G401.6 (cell line): ENCODE measurements around the gene SETD1B.

Experiments
- FAIRE-seq: peaks from 2 replicates; lab custom pipeline; 2012; peaks lifted over from hg19 to GRCh38; lab: Jason Lieb, UNC

SETD1B gene

DNA sequence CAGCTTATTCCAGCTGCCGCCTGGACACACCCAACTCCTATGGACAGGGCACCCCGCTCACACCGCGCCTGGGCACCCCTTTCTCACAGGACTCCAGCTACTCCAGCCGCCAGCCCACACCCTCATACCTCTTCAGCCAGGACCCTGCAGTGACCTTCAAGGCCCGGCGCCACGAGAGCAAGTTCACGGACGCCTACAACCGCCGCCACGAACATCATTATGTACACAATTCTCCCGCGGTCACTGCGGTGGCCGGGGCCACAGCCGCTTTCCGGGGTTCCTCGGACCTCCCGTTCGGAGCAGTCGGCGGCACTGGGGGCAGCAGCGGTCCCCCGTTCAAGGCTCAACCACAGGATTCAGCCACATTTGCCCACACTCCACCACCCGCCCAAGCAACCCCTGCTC is 5.9 kb downstream of the SETD1B start:
- FAIRE-seq = no peak

DNA sequence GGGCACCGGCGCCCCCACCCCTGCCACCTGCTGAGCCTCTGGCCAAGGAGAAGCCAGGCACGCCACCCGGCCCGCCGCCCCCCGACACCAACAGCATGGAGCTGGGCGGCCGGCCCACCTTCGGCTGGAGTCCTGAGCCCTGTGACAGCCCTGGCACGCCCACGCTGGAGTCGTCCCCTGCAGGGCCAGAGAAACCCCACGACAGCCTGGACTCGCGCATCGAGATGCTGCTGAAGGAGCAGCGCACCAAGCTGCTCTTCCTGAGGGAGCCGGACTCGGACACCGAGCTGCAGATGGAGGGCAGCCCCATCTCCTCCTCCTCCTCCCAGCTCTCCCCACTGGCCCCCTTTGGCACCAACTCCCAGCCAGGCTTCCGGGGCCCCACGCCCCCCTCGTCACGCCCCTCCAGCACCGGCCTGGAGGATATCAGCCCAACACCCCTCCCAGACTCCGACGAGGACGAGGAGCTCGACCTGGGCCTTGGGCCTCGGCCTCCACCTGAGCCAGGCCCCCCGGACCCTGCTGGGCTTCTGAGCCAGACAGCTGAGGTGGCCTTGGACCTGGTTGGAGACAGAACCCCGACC is 6.5 kb downstream of the SETD1B start:
- FAIRE-seq = no peak

DNA sequence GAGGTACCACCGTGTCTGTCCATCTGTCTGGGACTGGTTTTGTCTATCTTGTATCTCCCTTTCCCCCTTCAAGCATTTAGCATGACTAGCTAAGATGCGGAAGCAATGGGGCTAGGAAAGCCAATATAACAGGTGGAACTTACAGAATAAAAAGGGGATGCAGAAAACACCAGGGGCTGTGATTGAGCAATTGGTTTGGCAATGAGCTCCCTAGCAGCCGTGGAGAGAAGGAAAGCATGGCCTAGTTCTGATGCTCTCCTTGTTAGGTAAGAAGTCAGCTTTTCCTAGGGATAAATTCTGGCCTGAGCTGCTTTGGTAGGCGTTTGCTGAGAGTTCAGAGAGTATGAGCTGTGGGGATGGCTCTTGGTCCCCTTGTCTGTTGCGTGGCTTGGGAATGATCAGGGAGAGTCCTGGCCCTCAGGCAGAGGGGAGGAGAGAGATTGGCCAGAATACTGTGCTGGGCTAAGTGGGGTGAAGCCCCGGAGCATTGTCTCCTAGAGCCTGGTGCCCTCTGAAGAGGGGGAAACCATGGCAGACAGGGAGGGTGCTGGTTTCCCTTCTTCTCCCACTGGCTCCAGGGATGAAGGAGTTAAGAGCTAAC is 7.1 kb downstream of the SETD1B start:
- no peak for FAIRE-seq

DNA sequence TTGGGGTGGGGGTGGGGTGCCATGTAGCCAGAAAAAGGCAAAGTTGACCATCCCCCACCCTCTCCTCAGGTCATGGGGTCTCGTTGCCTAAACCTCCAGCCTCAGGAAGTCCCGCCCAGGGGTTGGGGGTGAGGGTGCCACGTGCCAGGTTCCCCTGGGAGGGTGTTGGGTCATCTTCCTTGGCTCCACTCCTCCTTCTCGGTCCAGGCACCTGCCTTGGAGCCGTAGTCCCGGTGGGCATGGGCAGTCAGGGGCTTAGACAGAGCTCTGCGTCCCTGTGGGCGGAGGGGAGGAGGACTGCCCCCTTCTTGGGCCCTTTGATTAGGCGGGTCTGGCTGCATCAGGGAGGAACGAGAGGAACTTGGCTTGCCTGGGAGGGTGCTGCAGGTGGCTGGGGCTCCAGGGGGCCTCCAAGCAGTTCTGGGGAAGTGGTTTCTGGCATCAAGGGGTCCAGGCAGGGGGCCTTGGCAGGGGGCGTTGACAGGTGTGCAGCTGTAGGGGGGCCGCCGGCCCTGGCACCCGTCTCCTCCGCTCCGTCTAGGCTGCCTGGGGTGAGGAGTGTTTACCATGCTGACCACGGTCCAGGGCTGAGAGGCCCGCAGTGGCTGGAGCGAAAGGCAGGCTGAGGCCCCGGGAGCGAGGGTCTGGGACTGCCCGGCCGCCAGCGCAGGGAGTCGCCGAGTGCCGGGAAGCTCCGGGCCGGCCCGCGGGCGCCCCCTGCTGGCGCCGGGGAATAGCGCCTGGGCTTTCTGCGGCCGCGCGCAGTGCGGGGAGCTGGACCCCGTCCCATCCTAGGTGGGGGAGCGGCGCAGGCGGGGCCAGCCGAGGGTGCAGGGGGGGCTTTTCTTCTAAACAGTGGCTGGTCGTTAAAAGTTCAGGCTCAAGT is 7.9 kb downstream of the SETD1B start:
- no peak for FAIRE-seq

DNA sequence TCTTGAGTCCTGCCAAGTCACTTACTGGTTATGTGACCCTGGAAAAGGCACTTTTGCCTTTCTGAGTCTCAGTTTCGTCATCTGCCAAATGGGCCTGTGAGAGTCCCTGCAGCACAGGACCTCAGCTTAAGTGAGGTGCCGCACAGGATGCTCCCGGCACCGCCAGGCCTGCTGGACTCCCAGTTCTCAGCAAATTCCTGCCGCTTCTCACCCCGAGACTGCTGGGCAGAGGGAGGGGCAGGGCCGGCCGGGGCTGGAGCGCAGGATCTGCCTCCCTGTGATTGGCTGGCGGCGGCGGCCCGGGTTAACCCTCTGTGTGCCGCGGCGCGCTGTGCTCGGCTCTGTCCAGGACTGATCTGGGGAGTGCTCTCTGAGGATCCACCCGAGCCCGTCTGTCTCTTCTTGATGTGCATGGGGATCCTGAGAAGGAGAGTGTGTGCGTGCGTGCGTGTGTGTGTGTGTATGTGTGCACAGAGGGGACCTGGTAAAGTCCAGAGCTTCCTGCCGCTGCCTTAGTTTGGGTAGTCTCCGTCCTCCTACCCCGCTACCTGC is 8.6 kb downstream of the SETD1B start:
- FAIRE-seq = peak; percentile 70

DNA sequence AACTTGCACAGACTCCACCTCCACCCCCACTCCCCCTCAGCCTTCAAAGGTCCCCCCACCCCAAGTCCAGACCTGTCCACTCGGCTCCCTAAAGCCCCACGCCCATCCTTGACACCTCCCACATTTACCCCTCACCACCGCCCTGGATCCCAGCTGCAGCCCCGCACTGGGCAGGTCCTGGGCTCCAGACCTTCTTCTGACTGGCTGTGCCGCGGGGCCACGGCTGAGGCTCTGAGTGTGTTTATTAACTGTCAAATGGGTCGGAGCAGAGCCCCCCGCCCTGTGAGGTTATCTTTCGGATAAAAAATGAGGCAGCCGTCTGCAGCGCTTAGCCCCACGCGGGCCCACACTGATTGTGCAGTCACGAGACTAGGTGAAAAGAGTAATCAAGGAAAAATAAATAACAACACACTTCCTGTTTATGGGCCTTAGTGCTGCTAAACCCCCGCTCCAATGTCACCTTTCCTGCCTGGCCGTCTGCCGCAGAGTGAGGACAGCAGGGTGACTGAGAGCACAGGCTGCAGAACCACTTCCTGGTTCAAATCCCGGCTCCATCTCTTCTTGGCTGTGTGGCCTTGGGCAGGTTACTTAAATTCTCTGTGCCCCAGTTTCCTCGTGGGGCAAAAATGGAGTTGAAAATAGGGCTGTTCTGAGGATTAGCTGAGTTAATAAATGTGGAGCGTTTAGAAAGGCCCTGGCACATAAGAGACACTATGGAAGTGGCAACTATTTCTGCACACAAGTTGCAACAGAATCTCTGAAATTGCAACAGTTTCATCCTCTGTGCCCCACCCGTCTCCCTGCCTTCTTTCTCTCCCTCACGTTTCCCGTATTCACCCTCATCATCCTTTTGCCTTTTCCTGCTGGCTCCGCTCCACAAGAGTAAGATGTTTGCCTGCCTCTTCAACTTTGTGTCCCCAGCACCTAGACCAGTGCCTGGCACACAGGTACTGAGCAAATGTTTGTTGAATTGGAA is 9.4 kb downstream of the SETD1B start:
- no peak for FAIRE-seq

DNA sequence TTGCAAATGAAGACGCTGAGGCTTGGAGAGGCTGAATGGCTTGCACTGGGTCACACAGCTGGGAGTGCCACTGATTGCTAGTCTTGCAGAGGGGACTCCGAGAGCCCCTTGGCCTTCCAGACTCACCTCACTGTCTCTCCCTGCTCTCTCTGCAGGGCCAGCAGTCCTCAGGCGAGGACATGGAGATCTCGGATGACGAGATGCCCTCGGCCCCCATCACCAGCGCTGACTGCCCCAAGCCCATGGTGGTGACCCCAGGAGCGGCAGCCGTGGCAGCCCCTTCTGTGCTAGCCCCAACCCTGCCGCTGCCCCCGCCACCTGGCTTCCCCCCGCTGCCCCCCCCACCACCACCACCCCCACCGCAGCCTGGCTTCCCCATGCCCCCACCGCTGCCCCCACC is 10.1 kb downstream of the SETD1B start:
- FAIRE-seq = no peak

DNA sequence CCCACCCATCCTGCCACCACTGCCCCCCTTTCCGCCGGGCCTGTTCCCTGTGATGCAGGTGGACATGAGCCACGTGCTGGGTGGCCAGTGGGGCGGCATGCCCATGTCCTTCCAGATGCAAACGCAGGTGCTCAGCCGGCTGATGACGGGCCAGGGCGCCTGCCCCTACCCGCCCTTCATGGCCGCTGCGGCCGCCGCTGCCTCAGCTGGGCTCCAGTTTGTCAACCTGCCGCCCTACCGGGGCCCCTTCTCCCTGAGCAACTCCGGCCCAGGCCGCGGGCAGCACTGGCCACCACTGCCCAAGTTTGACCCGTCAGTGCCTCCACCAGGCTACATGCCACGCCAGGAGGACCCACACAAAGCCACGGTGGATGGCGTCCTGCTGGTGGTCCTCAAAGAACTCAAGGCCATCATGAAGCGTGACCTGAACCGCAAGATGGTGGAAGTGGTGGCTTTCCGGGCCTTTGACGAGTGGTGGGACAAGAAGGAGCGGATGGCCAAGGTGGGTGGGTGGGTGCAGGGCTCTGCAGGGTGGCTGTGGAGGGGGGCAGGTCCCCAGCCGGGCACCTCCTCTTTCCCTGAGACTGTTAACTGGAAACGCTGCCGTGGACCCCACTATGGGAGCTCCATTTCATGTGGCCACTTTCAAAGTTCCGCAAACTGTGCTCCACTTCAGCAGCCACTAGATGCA is 10.8 kb downstream of the SETD1B start:
- no peak for FAIRE-seq

DNA sequence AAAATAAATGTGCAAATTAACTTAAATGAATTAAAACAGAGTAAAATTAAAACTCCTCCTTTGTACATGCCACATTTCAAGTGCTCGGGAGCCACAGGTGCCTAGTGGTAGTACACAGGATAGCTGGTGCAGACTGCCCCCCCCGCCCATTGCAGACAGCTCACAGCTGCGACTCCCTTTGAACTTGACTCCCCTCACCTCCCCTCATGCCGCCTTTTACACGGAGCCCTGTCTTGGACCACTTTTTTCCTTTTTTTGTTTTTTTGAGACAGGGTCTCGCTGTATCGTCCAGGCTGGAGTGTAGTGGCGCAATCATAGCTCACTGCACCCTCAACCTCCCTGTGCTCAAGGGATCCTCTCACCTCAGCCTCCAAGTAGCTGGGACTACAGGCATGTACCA is 11.5 kb downstream of the SETD1B start:
- FAIRE-seq = no peak

DNA sequence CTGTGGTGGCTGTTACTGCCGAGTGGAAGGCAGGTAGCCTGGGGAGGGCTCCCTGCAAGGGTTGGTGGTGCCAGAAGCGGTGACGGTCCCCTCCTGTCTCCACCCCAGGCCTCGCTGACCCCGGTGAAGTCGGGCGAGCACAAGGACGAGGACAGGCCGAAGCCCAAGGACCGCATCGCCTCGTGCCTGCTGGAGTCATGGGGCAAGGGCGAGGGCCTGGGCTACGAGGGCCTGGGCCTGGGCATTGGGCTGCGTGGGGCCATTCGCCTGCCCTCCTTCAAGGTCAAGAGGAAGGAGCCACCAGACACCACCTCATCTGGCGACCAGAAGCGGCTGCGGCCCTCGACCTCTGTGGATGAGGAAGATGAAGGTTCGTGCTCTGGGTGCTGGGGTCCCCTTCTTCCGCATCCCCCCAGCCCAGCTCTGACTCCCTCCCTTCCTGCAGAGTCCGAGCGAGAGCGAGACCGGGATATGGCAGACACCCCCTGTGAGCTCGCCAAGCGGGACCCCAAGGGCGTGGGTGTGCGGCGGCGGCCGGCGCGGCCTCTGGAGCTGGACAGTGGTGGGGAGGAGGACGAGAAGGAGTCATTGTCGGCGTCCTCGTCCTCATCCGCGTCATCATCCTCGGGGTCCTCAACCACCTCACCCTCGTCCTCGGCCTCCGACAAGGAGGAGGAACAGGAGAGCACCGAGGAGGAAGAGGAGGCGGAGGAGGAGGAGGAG is 13.3 kb downstream of the SETD1B start:
- no peak for FAIRE-seq

DNA sequence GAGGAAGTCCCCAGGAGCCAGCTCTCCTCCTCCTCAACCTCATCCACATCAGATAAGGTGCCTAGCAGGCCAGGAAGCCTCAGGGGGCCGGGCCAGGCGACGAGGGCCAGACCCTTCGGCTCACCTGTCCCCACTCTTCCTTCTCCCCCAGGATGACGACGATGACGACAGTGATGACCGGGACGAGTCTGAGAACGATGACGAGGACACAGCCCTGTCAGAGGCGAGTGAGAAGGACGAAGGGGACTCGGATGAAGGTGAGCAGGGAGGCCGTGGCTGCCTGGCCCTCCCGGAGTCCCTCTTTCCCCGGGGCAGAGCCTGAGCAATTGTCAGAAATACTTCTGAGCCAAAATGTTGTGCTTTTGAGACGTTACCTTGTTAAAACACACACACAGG is 13.8 kb downstream of the SETD1B start:
- no peak for FAIRE-seq

DNA sequence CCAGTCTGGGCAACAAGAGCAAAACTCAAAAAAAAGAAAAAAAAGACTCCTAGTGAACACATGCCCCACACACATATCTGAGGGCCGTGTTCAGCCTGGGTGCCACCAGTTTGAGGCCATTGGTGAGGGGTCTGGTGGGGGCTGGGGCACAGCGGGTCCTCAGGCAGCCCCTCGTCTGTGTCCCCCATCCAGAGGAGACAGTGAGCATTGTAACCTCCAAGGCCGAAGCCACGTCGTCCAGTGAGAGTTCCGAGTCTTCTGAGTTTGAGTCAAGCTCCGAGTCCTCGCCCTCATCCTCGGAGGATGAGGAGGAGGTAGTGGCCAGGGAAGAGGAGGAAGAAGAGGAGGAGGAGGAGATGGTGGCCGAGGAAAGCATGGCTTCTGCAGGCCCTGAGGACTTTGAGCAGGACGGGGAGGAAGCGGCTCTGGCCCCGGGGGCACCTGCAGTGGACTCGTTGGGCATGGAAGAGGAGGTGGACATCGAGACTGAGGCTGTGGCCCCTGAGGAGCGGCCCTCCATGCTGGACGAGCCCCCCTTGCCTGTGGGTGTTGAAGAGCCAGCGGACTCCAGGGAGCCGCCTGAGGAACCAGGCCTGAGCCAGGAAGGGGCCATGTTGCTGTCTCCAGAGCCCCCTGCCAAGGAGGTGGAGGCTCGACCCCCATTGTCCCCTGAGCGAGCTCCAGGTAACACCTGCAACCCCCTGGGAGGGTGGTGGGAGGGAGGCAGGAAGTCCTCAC is 15.6 kb downstream of the SETD1B start:
- no peak for FAIRE-seq

DNA sequence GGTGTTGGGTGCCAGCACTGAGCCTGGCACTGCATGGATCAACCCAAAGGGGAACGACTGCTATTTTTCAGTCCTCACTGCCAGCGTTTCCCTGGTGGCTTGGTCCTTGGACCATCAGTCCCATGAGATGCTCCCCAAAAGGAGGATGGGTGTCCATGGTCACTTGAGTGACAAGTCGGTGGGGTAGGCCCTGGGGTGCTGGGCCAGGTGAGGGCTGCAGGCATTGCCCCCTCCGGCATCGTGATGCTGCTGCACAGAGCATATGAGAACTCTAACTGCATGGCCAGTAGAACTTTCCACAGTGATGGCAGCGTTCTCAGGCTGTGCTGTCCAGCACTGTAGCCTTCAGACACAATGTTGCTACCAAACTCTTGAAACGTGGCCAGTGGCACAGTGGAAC is 16.2 kb downstream of the SETD1B start:
- no peak for FAIRE-seq

DNA sequence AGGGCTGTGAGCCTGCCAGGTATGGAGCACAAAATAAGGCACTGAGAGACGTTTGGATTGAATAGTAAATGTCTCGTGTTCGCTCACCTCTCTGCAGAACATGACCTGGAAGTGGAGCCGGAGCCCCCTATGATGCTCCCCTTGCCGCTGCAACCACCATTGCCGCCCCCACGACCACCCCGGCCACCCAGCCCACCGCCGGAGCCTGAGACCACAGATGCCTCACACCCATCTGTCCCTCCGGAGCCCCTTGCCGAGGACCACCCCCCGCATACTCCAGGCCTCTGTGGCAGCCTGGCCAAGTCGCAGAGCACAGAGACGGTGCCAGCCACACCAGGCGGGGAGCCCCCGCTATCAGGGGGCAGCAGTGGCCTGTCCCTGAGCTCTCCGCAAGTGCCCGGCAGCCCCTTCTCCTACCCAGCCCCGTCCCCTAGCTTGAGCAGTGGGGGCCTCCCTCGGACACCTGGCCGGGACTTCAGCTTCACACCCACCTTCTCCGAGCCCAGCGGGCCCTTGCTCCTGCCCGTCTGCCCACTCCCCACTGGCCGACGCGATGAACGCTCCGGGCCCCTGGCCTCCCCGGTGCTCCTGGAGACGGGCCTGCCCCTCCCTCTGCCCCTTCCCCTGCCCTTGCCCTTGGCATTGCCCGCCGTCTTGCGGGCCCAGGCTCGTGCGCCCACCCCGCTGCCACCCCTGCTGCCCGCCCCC is 18.7 kb downstream of the SETD1B start:
- no peak for FAIRE-seq

DNA sequence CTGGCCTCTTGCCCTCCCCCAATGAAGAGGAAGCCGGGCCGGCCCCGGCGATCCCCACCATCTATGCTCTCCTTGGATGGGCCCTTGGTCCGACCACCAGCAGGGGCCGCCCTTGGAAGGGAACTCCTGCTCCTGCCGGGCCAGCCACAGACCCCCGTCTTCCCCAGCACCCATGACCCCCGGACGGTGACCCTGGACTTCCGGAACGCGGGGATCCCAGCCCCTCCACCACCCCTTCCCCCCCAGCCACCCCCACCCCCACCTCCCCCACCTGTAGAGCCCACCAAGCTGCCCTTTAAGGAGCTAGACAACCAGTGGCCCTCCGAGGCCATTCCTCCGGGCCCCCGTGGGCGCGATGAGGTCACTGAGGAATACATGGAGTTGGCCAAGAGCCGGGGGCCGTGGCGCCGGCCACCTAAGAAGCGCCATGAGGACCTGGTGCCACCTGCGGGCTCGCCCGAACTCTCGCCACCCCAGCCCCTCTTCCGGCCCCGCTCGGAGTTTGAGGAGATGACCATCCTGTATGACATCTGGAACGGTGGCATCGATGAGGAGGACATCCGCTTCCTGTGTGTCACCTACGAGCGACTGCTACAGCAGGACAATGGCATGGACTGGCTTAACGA is 19.4 kb downstream of the SETD1B start:
- no peak for FAIRE-seq

DNA sequence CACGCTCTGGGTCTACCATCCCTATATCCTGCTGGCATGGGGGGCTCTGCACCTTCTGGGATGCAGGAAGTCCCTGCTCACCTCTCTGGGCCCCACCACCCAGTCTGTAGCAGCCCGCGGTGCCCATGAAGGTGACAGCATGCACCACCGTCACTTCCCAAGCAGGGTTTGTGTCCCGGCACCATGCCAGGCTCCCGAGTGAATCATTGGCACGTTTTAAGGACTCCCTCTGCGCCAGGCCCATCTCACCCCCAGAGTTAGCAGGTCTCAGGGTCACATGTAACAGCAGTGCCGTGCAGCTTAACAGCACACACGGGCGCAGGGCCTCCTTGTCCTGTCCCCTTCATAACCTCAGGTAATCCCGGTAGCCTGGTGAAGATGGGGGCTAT is 19.9 kb downstream of the SETD1B start:
- no peak for FAIRE-seq

DNA sequence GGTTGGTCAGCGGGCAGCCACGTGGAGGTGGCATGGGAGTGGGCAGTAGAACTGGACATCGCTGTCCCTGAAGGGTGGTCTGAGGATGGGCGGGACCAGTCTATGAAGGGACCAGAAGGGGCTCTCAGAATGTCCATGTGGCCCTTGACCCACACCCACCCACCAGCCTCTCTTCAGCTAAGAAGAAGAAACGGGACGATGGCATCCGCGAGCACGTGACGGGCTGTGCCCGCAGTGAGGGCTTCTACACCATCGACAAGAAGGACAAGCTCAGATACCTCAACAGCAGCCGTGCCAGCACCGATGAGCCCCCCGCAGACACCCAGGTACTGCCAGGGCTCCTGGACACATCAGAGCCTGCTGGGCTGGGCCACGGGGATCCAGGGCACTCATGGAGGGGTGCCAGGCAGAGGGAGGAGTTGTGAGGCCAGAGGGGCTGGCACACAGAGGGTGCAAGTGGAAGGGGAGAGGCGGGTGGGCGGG is 21.3 kb downstream of the SETD1B start:
- FAIRE-seq = no peak

DNA sequence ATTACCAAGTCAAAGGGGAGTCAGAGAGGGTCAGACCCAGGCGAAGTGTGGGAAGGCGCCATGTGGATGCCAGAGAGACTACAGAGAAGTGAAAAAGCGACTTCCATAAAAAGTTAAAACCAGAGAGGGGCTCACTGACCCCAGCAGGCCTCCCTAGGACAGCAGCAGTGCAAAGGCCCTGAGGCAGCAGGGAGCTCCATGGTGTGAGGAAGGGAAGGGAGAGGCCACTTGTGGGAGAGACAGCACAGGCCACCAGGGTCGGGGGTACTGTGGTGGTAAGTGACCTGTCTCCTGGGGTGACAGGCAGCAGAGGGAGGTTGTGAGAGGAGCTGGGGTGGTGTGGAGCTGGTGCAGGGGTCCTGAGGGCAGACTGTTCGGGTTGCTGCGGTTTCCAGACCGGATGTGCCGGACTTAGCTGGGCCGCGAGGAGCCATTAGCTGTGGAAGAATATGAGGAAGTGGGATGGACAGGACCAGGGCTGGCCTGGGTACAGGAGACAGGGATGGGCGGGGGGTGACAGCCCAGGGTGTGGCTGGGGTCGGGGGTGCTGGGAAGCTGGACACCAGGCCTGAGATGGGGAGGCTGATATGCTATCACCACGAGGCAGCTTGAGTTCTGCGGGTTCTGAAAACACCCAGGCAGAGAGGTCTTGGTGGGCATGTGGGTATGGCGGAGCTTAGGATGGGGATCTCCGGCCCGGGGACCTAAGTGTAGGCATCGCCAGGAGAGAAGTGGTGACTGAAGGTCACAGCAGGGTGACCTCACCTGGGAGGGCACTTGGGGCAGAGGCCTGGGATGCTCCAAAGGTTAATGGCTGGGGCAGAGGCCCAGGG is 22.7 kb downstream of the SETD1B start:
- no peak for FAIRE-seq
